ENCODE results near the gene PRDM11.

PRDM11 gene

DNA sequence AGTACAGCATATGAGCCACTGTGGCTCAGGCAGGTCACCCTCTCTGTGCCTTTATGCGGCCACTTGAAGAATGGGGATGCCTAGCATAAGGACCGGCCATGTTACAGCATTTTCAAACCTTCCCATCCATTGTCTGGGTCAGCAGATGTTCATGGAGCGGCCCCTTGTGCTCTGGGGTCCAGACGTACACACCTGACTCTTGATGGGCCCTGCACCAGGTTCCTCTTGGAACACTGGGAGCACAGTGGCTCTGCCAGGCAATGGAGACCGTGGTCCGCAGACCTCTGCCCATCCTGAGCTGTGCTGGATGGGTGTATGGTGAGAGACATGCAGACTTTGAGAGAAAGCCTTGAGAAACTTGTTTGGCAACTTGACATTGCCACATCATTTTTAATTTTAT is 9.8 kb downstream of the PRDM11 start:
- H3K79me2 ChIP-seq (ENCODE audit: insufficient read depth, low read length): no peaks in the 10 kb centered on the region
- H3K27me3 ChIP-seq (ENCODE audit: insufficient read depth, low read length, poor library complexity): no peaks in the 10 kb centered on the region
- no peak overlapping the region for H2AFZ ChIP-seq (ENCODE audit: low read depth, low read length)
- no peaks in the 10 kb centered on the region for H3K9me3 ChIP-seq (ENCODE audit: insufficient read depth, low read length, severe bottlenecking)
- H4K20me1 ChIP-seq (ENCODE audit: insufficient read depth, low read length): peaks cover 45% of the 10 kb centered on the region; the same call in 1 of the 2 replicates
- H3K27ac ChIP-seq (ENCODE audit: low read length): no peak overlapping the region
- H3K4me3 ChIP-seq (ENCODE audit: low read depth in 1 of 2, low read length in 2 of 2): no peak overlapping the region
- no peaks in the 10 kb centered on the region for H3K36me3 ChIP-seq (ENCODE audit: insufficient read depth, low read length)
- no peak overlapping the region for H3K4me2 ChIP-seq (ENCODE audit: insufficient read depth, low read length)
- ATAC-seq (ENCODE audit: insufficient read depth, low read depth): no peak
- TF ChIP-seq CTCF (IDR thresholded peaks at IDR 0.05; ENCODE audit: borderline replicate concordance, extremely low read depth, low read length, poor library complexity, severe bottlenecking): no peak
- TF ChIP-seq EZH2 (IDR thresholded peaks at IDR 0.05; ENCODE audit: borderline replicate concordance, low read depth, low read length, severe bottlenecking): no peak
- no peaks in the 10 kb centered on the region for H3K4me1 ChIP-seq (ENCODE audit: insufficient read depth, low read length)
- no peak for DNase-seq
- no peak overlapping the region for H3K9ac ChIP-seq (ENCODE audit: low read depth, low read length)

DNA sequence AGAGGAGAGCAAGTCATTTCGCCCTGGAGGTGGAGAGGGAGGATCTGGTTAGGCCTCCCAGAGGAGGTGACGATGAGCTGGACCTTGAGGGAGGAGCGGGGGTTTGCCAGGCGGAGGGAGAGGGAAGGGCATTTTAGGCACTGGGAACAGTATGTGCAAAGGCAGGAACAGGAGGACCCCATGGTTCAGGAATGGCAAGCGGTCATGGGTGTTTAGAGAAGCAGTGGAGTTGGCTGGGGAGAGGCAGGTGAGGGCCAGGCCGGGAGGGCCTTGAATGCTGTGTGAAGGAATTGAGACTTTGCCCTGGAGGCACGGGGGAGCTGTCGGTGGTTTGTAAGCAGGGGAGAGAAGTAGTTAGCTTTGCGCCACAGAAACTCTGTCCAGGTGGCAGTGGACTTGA is 10.3 kb downstream of the PRDM11 start:
- Histone ChIP-seq H3K9ac (ENCODE audit: low read depth, low read length) (no peak overlapping the region), H3K27ac (ENCODE audit: low read length) (no peak overlapping the region), H3K36me3 (ENCODE audit: insufficient read depth, low read length) (no peaks in the 10 kb centered on the region), H3K27me3 (ENCODE audit: insufficient read depth, low read length, poor library complexity) (no peaks in the 10 kb centered on the region), H4K20me1 (ENCODE audit: insufficient read depth, low read length) (peaks cover 42% of the 10 kb centered on the region; the same call in 1 of the 2 replicates), H3K4me3 (ENCODE audit: low read depth in 1 of 2, low read length in 2 of 2) (no peak overlapping the region), H2AFZ (ENCODE audit: low read depth, low read length) (no peak overlapping the region), H3K4me2 (ENCODE audit: insufficient read depth, low read length) (no peak overlapping the region), H3K79me2 (ENCODE audit: insufficient read depth, low read length) (no peaks in the 10 kb centered on the region), H3K9me3 (ENCODE audit: insufficient read depth, low read length, severe bottlenecking) (no peaks in the 10 kb centered on the region), H3K4me1 (ENCODE audit: insufficient read depth, low read length) (no peaks in the 10 kb centered on the region)
- ATAC-seq (ENCODE audit: insufficient read depth, low read depth) (no peak), DNase-seq (no peak)
- TF ChIP-seq CTCF (IDR thresholded peaks at IDR 0.05; ENCODE audit: borderline replicate concordance, extremely low read depth, low read length, poor library complexity, severe bottlenecking) (no peak), EZH2 (IDR thresholded peaks at IDR 0.05; ENCODE audit: borderline replicate concordance, low read depth, low read length, severe bottlenecking) (no peak)

DNA sequence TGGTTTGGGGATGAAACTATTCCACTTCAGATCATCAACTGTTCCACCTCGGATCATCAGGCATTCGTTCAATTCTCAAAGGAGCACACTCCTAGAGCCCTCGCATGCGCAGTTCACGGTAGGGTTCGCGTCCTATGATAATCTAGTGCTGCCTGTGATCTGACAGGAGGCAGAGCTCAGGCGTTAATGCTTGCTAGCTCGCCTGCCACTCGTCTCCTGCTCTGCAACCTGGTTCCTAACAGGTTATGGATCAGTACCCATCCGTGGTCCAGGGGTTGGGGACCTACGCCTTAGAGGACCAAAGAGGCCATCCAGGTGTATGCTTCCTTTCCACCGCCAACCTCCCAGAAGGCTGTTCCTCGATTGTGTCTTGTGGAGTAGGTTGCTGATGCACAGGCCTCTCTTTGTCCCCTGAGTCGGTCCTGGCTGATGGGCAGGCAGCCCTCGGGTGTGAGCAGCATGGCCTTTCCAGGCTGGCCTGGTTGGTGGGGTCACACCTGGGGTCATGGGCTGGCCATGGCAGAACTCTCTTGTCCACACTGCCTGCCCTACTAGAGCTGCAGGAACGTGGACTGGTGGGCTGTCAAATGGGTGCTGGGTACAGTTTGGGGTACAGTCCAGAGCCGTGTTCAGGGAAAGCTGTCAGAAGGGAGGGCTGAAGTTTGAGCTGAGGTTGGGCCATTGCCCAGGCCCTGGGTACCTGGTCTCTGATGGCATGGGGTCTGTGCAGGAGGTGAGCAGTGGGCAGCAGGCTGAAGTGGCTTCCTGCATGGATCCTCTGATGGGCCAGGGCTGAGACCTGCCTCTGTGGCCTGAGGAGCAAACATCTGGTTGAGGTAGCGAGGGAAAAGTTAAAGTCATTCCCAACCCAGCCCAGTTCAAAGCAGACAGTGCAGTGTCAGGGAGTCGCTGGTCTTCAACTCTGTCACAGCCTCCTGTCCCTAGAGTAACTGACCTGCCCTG is 11.1 kb downstream of the PRDM11 start:
- Histone ChIP-seq H3K27me3 (ENCODE audit: insufficient read depth, low read length, poor library complexity) (no peaks in the 10 kb centered on the region), H4K20me1 (ENCODE audit: insufficient read depth, low read length) (peaks cover 42% of the 10 kb centered on the region; the same call in 1 of the 2 replicates), H3K36me3 (ENCODE audit: insufficient read depth, low read length) (no peaks in the 10 kb centered on the region), H3K4me2 (ENCODE audit: insufficient read depth, low read length) (no peak overlapping the region), H3K9me3 (ENCODE audit: insufficient read depth, low read length, severe bottlenecking) (no peaks in the 10 kb centered on the region), H3K9ac (ENCODE audit: low read depth, low read length) (no peak overlapping the region), H3K4me3 (ENCODE audit: low read depth in 1 of 2, low read length in 2 of 2) (no peak overlapping the region), H3K79me2 (ENCODE audit: insufficient read depth, low read length) (no peaks in the 10 kb centered on the region), H2AFZ (ENCODE audit: low read depth, low read length) (no peak overlapping the region), H3K4me1 (ENCODE audit: insufficient read depth, low read length) (no peaks in the 10 kb centered on the region), H3K27ac (ENCODE audit: low read length) (no peak overlapping the region)
- DNase-seq (no peak), ATAC-seq (ENCODE audit: insufficient read depth, low read depth) (no peak)
- no peak for TF ChIP-seq EZH2 (IDR thresholded peaks at IDR 0.05; ENCODE audit: borderline replicate concordance, low read depth, low read length, severe bottlenecking)
- TF ChIP-seq CTCF (IDR thresholded peaks at IDR 0.05; ENCODE audit: borderline replicate concordance, extremely low read depth, low read length, poor library complexity, severe bottlenecking): no peak

All from DND-41 (cell line).